SK-N-DZ (cell line): Measurements from ENCODE around the gene ETV1.

Source experiments
- small RNA-seq, 2 experiments: library from RNA; depleted of rRNA; stranded (forward); fragments of <200 nt; gene quantifications; one replicate each; pipeline ENCODE3, GENCODE V24; 2014

Gene ETV1

Small RNA genes within 50 kb of the gene (small RNA-seq; reads per million reads assigned to genes)
- gene RF00019 = 0 reads per million in 2 experiments
